Heart left ventricle (tissue), 16 donors: ENCODE results near the gene ZNF598. TPM values are rescaled to one million over a fixed set of nuclear protein-coding genes. Genes with fewer than 3 reads are reported as not detected.
"Not testable (repeated sequence)": the region's sequence is repeated elsewhere in the genome, so short reads cannot be mapped to it uniquely, and the experiment has no call there.

Source experiments
- ATAC-seq, 4 donors: fragments of 200-7000 bp; cut with Tn5 transposase; one replicate each; pipeline ENCODE4 v1.9.1; 2020 to 2022; ENCODE audit warnings: moderate library complexity in 4 of 4, mild to moderate bottlenecking in 3 of 4, moderate number of reproducible peaks in 1 of 4
- DNase-seq, 5 donors: peaks; one replicate each; pipeline ENCODE4 v3.0.0-alpha.2; 2020
- H3K27ac ChIP-seq, 12 donors: fragments of 200-600 bp; sonication (generic) in 4 of 12; one replicate each; pipeline versions ENCODE4 v1.5.0 to v1.8.0; 2016 to 2022; ENCODE audit warnings: mild to moderate bottlenecking in 2 of 12
- H3K27me3 ChIP-seq, 9 donors: fragments of 200-600 bp; sonication (generic) in 2 of 9; one replicate each; pipeline versions ENCODE4 v1.5.1 to v1.8.0; 2016 to 2022; ENCODE audit warnings: mild to moderate bottlenecking in 3 of 9
- H3K36me3 ChIP-seq, 9 donors: fragments of 200-600 bp; sonication (generic) in 2 of 9; one replicate each; pipeline versions ENCODE4 v1.5.0 to v1.8.0; 2018 to 2022; ENCODE audit warnings: mild to moderate bottlenecking in 2 of 9
- H3K4me1 ChIP-seq, 12 donors: fragments of 200-600 bp; sonication (generic) in 4 of 12; one replicate each; pipeline versions ENCODE4 v1.5.0 to v1.8.0; 2016 to 2022; ENCODE audit warnings: mild to moderate bottlenecking in 3 of 12
- H3K4me3 ChIP-seq, 12 donors: fragments of 200-600 bp; sonication (generic) in 4 of 12; one replicate each; pipeline versions ENCODE4 v1.5.0 to v1.8.0; 2017 to 2022; ENCODE audit warnings: mild to moderate bottlenecking in 9 of 12, moderate library complexity in 4 of 12
- H3K9me3 ChIP-seq, 12 donors: fragments of 200-600 bp; sonication (generic) in 4 of 12; one replicate each; pipeline versions ENCODE4 v1.5.0 to v1.8.0; 2016 to 2022; ENCODE audit warnings: mild to moderate bottlenecking in 1 of 12
- CTCF ChIP-seq, 12 donors: fragments of 200-600 bp; sonication (generic) in 4 of 12; IDR thresholded peaks; one replicate each; pipeline versions ENCODE4 v1.5.0 to v1.8.0; 2018 to 2022; ENCODE audit warnings: antibody characterized with exemption in 12 of 12, mild to moderate bottlenecking in 5 of 12
- POLR2A ChIP-seq, 2 donors: fragments of 450-650 bp; IDR thresholded peaks; one replicate each; pipeline ENCODE4 v1.6.1; 2017; ENCODE audit warnings: antibody characterized with exemption in 2 of 2, mild to moderate bottlenecking in 2 of 2, moderate library complexity in 2 of 2
- WGBS, 4 donors: extraction: QIAGEN DNeasy Blood & Tissue Kit in 2 of 4; methylation state at CpG; one replicate each; pipeline versions ENCODE4 v1.1.5 to v1.1.7; 2013 to 2018; 5-methylcytosine and 5-hydroxymethylcytosine counted together
- intact Hi-C, 10 donors: fragments of 100-400 bp; cut with DNase I; formaldehyde crosslinking; loops; one replicate each; pipeline versions ENCODE4 v1.11.1 to v1.14.2; 2022
- polyA plus RNA-seq, 2 donors: library from polyadenylated mRNA; stranded (reverse); fragments of 200-250 nt; gene quantifications; one replicate each; pipeline ENCODE4 v1.2.3, GENCODE V29; 2013
- total RNA-seq, 9 donors: library from RNA; depleted of rRNA in 2 of 9; stranded (reverse); fragments of >200 nt in 2 of 9; fragmentation: NEBNext Ultra II Directional in 3 of 9; extraction: Animal tissue kit (Norgen Biotek cat#: 25700) in 3 of 9; gene quantifications; one replicate each; pipeline versions ENCODE4 v1.1.0 to v1.2.4, GENCODE V29; 2016 to 2023
- donor health status: ischemic (EF 13 %, LVEDD 7.1; RV severe dilation, severe dysfunction).
- donor health status: healthy with polysubstance abuse.
- donor health status: DM: no; HTN: yes; CAD: no.
- donor health status: DM: no; HTN: no; CAD: no.
- donor health status: ischemic (EF 25% LVEDD 6.9; RV normal size, moderate dysfunction).
- donor health status: ischemic (EF 25% LVEDD 5.7; RV mildly dilated, moderate dysfunction).
- donor health status: healthy.
- donor health status: DM: yes; HTN: yes; CAD: no.
- donor health status: ischemic (EF 35%, LVEDD 5.7; RV mildly dilated, moderate dysfunction).
- donor health status: nonischemic (EF 11% LVEDD 7.7; RV severe dilation, severe dysfunction).
- donor health status: DM: yes; HTN: yes; CAD: no.
- donor health status: PGD.
- donor health status: ischemic (EF 29% LVEDD 5.4; RV normal size, mild dysfunction).
- donor health status: nonischemic (EF 23%, LVEDD 6.1; RV moderate dilation, normal function).

ZNF598 gene
- total and polyA plus RNA-seq, 11 donors = 9.4 to 47.4 (median 17.0) TPM

- peak in 1 of 5 donors; percentile 48 for DNase-seq
- intact Hi-C loops = no loop called here
- peak in 2 of 4 donors; percentile 0 to 3 for ATAC-seq
- Histone ChIP-seq H3K27ac (peak overlapping the region in 11 of 12 donors; percentile 87 to 99 (median 94)), H3K4me1 (peaks cover 7 to 43% (median 26%) of the 10 kb centered on the region in 12 donors), H3K27me3 (no peaks in the 10 kb centered on the region), H3K4me3 (peak overlapping the region in 10 of 12 donors; percentile 68 to 100 (median 90)), H3K36me3 (peaks cover 0 to 33% (median 29%) of the 10 kb centered on the region in 9 donors), H3K9me3 (no peaks in the 10 kb centered on the region)
- WGBS, 4 donors = 19 to 37% (median 33%) methylated on average over 8 to 14 of the region's 14 CpGs
- TF ChIP-seq CTCF (IDR thresholded peaks at IDR 0.05) = no peak
- TF ChIP-seq POLR2A (IDR thresholded peaks at IDR 0.05) = no peak
These were observed 50.8 kb downstream of the ZNF598 start for GRCh38 chr16:1958715-1959268.

GRCh38 chr16:1958143-1958491 lies 51.5 kb downstream of the ZNF598 start:
- H3K27ac ChIP-seq, intact Hi-C loops, H3K9me3 ChIP-seq, H3K4me3 ChIP-seq, ATAC-seq, H3K27me3 ChIP-seq: not testable (repeated sequence)
- H3K36me3 ChIP-seq = peaks cover 0 to 26% (median 22%) of the 10 kb centered on the region in 9 donors
- DNase-seq = peak in 1 of 5 donors; percentile 23
- peaks cover 6 to 36% (median 22%) of the 10 kb centered on the region in 12 donors for H3K4me1 ChIP-seq
- 58 to 79% (median 73%) methylated on average over 7 to 30 of the region's 30 CpGs for WGBS, 4 donors

- 85 to 92% (median 88%) methylated on average over 16 to 22 of the region's 22 CpGs for WGBS, 4 donors
- peaks cover 4 to 35% (median 18%) of the 10 kb centered on the region in 12 donors for H3K4me1 ChIP-seq
- DNase-seq = peak in 1 of 5 donors; percentile 15
- H3K4me3 ChIP-seq, H3K27me3 ChIP-seq, ATAC-seq, intact Hi-C loops, H3K27ac ChIP-seq, H3K9me3 ChIP-seq: not testable (repeated sequence)
- H3K36me3 ChIP-seq = peaks cover 0 to 20% (median 17%) of the 10 kb centered on the region in 9 donors
These were observed 52.0 kb downstream of the ZNF598 start for GRCh38 chr16:1957434-1958142.

- WGBS, 4 donors = 53 to 94% (median 63%) methylated on average over 4 to 22 of the region's 22 CpGs
- peak overlapping the region; percentile 75 to 99 (median 96) for H3K27ac ChIP-seq
These were observed 55.9 kb downstream of the ZNF598 start for GRCh38 chr16:1953734-1954133.

More at GRCh38 chr16:1953734-1954133, 55.9 kb downstream of the ZNF598 start:
- peak overlapping the region; percentile 32 to 62 (median 54) for H3K4me3 ChIP-seq
- TF ChIP-seq CTCF (IDR thresholded peaks at IDR 0.05) (no peak), POLR2A (IDR thresholded peaks at IDR 0.05) (no peak)
- ATAC-seq (peak in 3 of 4 donors; percentile 17 to 23 (median 22)), DNase-seq (peak in 2 of 5 donors; percentile 20 to 40)
- no peaks in the 10 kb centered on the region for H3K9me3 ChIP-seq
- intact Hi-C loops = no loop called here
- H3K36me3 ChIP-seq = no peaks in the 10 kb centered on the region
- no peaks in the 10 kb centered on the region for H3K27me3 ChIP-seq
- H3K4me1 ChIP-seq = peaks cover 0 to 33% (median 5%) of the 10 kb centered on the region in 12 donors
